Fibroblast of lung (primary cell): Measurements from ENCODE around the gene FPR1.

Experiments
- CTCF ChIP-seq, 2 donors: IDR thresholded peaks in 1 of 2; conservative IDR thresholded peaks in 1 of 2; 1 replicate in 1 of 2; 2 replicates in 1 of 2; pipeline ENCODE4 v1.5.1; 2011 to 2012; ENCODE audit warnings: low read length in 2 of 2, control low read depth in 1 of 2, inconsistent platforms in 1 of 2, low read depth in 1 of 2, mild to moderate bottlenecking in 1 of 2
- EZH2 ChIP-seq: IDR thresholded peaks from 2 replicates; pipeline ENCODE4 v1.5.1; 2012; ENCODE audit warnings: low read length, control low read depth, mild to moderate bottlenecking; ENCODE audit errors: missing control alignments

- TF ChIP-seq CTCF (conservative IDR thresholded peaks at IDR 0.05 in 1 of 2, IDR thresholded peaks at IDR 0.05 in 1 of 2; ENCODE audit: low read depth in 1 of 2, low read length in 2 of 2) (no peak), EZH2 (no peak)
Observed at GRCh38 chr19:51711702-51712101, 40.0 kb downstream of the FPR1 start.
